Activated CD4-positive, alpha-beta T cell treated with anti-CD3 and anti-CD28 coated beads, Interleukin-2, Interleukin-6, amounts not matched to agents 100 ng/mL and 50 ng/mL, durations not matched to agents 16 hours and 8 hours (primary cell): ENCODE measurements around the gene BRI3.

Experiments used
- DNase-seq: peaks from one replicate; pipeline ENCODE4 v3.0.0-alpha.2; 2020

The BRI3 gene

GRCh38 chr7:98254516-98254915 lies 27.0 kb upstream of the BRI3 start:
- no peak for DNase-seq

- peak; percentile 61 for DNase-seq
Measured at GRCh38 chr7:98254951-98255610, 26.4 kb upstream of the BRI3 start.

GRCh38 chr7:98256431-98256830 lies 25.1 kb upstream of the BRI3 start:
- DNase-seq: no peak

DNA sequence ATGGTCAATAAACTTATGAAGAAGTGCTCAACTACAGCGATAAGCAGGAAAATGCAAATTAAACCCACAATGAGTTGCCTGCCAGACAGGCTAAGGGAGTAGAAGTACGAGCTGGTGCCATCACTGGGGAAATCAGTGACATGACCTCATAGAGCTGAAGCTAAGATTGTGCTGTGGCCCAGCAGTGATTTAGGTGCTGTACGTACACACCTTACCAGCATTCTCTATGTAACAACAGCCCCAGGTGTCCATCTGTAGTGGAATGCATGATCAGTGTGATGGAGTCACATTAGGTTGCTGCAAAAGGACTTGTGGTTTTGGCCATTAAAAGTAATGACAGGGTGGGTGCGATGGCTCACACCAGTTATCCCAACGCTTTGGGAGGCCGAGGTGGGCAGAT lies 23.8 kb upstream of the BRI3 start:
- no peak for DNase-seq

DNA sequence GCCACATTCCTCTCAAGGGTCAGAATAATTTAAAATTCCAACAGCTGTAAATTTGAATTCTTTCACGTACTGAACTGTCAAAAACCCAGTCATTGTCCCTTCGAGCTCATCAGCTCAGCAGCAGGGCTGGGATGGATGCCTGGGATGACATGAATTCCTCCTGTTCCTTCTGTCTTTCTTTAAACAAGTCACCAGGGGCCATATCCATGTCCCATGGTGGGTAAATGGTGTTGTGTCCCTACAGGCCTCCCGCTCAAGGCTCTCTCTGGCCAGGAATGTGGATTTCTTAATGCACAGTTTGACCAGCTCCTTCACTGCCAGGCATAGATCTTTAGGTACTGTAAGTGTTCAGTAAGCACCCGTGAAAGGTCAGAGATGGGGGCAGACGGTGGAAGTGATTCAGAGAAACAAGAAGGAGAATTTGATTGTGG lies 15.6 kb upstream of the BRI3 start:
- no peak for DNase-seq

DNA sequence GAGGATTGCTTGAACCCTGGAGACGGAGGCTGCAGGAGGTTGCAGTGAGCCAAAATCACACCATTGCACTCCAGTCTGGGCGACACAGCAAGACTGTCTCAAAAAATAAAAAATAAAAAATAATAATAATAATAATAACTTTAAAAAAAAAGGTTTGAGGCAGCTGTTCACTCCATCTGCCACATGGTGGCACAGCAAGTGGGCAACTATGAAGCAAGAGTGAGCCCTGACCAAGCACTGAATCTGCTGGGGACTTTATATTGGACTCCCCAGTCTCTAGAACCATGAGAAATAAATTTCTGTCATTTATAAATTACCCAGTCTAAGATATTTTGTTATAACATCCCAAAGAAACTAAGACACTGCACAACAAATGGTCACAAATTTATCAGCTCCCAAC lies 14.6 kb upstream of the BRI3 start:
- DNase-seq: no peak

DNA sequence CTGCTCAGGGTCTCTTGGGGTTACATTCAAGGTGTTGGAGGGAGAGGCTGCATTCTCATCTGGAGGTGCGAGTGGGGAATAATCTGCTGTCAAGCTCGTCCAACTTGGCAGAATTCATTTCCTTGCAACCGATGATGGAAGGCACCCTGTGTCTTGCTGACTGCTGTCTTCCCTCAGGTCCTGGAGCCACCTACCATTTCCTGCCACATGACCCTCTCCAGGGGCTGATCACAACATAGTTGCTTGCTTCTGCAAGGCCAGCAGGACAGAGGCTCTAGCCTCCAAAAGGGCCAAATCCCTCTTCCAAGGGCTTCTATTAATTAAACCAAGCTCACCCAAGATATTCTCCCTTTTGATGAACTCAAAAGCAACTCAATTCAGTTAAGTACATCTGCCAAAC lies 14.2 kb upstream of the BRI3 start:
- DNase-seq: no peak

DNA sequence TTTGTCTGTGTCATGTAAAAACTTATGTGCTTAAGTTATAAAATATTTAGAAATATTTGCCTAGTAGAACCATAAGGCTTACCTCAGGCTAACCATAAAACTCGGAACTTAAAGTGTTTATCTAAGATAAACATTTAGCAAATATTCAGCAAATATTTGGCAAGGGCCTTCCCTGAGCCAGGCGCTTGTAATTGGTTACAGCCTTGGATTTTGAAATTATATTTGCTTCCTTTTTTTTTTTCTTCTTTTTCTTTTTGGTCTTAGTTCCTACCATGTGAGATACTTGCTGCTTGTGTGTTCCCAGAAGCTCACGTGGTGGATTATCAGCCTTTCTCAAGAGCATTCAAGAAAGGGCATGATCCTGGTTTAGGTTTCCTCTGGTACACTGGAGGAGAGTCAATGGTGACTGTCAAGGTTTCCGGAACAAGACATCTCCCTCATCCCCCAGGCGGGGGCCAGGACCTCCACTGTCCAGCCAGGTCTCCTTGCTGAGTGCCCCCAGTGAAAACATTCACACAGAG lies 5.2 kb upstream of the BRI3 start:
- no peak for DNase-seq

DNA sequence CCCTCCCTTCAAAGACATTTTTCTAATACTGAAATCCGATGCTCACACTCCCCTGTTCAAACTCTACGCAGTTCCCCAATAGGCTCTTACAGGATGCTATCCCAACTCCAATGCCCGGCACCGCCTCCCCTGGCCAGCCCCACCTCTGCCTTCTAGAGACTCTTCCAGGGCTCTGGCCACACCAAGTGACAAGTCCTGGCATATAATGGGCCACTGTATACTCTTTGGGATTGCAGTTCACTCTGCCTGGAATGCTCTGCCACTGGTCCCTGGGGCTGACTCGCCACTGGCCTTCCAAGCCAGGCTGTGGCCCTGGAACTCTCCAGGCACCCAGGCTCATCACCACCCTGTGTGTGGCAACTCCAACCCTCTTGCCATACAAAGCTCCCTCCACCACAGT lies 3.1 kb upstream of the BRI3 start:
- no peak for DNase-seq

- DNase-seq: no peak
Measured at GRCh38 chr7:98278936-98279335, 2.5 kb upstream of the BRI3 start.

- no peak for DNase-seq
Measured at GRCh38 chr7:98280296-98280695, 1.2 kb upstream of the BRI3 start.

- DNase-seq: peak; percentile 30
Measured at GRCh38 chr7:98281757-98282606, 496 bp downstream of the BRI3 start.

- DNase-seq: no peak
Measured at GRCh38 chr7:98282703-98283102, 1.2 kb downstream of the BRI3 start.

- DNase-seq: no peak
Measured at GRCh38 chr7:98283127-98283886, 1.8 kb downstream of the BRI3 start.

- no peak for DNase-seq
Measured at GRCh38 chr7:98283887-98284222, 2.4 kb downstream of the BRI3 start.

GRCh38 chr7:98284335-98285036 lies 3.0 kb downstream of the BRI3 start:
- DNase-seq: no peak

DNA sequence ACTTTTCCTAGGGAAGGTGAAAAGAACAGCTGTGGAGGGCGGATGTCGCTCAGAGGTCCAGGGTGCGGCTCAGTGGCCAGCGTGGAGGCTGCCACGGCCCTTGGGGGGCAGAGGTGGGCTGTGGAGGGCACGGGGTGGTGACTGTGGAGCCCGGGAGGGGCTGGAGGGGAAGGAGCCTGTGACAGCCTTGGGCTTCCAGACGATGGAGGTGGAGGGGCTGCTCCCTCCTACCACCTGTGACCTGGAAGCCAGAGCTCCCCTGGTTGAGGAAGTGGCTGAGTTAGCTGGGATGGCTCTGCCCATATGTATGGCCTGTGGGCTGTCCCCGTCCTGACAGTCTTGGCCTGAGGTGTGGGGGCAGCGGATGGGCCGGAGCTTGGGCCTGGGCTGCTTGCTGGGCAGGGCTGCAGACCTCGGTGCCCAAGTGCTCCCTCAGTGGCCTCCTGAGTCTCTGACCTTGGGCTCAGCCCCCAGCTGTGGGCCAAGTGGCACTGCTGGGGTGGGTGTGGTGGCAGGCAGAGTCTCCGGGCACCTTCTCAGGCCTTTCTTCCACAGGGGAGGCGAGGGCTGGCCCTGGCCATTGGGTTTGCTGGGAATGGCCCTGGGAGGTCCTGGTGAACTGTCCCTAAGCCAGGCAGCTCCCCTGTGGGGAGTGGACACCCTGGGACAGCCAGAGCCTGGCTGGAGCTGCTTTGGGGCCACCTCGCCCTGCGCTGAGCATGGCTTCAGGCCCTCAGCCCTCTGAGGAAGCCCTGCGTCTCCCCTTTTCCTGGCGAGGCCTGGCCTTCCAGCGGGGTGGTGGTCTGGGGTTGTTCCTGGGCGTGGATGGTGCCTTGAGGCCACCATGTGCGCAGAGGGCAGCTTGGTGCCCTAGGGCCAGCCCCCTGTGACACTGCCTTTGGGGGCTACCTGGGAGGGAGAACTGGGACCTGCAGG lies 3.9 kb downstream of the BRI3 start:
- no peak for DNase-seq

DNA sequence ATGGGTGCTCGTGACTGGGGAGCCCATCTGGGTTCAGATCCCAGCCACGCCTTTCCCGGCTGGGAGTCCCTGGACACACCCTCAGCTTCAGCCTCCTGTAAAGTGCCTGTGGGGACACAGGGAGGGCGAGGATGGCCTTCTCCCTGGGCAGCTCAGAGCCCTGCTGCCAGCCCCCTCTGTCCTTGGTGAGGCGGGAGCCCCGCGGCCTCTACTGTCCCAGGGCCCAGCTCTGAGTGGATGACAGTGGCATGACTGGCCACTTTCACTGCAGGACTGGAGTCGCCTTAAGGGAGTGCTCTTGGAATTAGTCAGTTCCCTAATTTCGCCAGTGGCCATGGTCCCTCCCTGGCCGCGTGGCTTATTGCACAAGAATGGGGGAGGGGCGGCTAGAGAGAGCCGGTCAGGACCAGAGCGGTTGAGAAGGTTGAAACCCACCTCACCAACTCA lies 4.6 kb downstream of the BRI3 start:
- no peak for DNase-seq

- no peak for DNase-seq
Measured at GRCh38 chr7:98286701-98287485, 5.4 kb downstream of the BRI3 start.

- no peak for DNase-seq
Measured at GRCh38 chr7:98287486-98287959, 6.0 kb downstream of the BRI3 start.
